K562 (cell line): ENCODE results near the gene BMAL1. TPM values are rescaled to one million over a fixed set of nuclear protein-coding genes. Genes with fewer than 3 reads are reported as not detected.

Experiments used
- ATAC-seq: fragments of 200-7000 bp; cut with Tn5 transposase; 3 replicates; pipeline ENCODE4 v1.9.1; 2020; ENCODE audit warnings: moderate library complexity
- BruUV-seq: library from RNA; stranded (reverse); fragments of 400-500 nt; replicated peaks from 2 replicates; lab custom pipeline; 2021; lab: Mats Ljungman, UMichigan
- CTCF ChIA-PET: fragments of 300-600 bp; formaldehyde crosslinking; extraction: SDS; loops from one replicate; lab custom pipeline; 2021; ENCODE audit warnings: low intra/inter-chr PET ratio; lab: Yijun Ruan, JAX
- POLR2A ChIA-PET: fragments of 300-600, 350-650 bp; sonication (Branson Sonifier 250); formaldehyde crosslinking; extraction: SDS; loops from one replicate; lab custom pipeline; 2021; ENCODE audit warnings: antibody characterized with exemption, inconsistent platforms; lab: Yijun Ruan, JAX
- DNase-seq, 4 experiments: peaks; one replicate each; pipeline versions ENCODE4 v3.0.0 to v3.0.0-alpha.2; 2011 to 2018; ENCODE audit warnings: low spot score in 3 of 4, mixed read lengths in 3 of 4; ENCODE audit errors: extremely low read depth in 1 of 4
- FAIRE-seq: peaks from 2 replicates; lab custom pipeline; 2011; peaks lifted over from hg19 to GRCh38; lab: Jason Lieb, UNC
- H2AFZ ChIP-seq: 2 replicates; pipeline ENCODE4 v1.6.0; 2011; ENCODE audit warnings: low read depth, low read length, control low read depth, inconsistent platforms
- H3K27ac ChIP-seq: fragments of 200-600 bp; 3 replicates; pipeline ENCODE4 v1.8.0; 2011; ENCODE audit warnings: low read depth, mild to moderate bottlenecking, control low read depth, inconsistent platforms, low read length, moderate library complexity, mixed read lengths; ENCODE audit errors: extremely low read depth
- H3K27me3 ChIP-seq, 2 experiments: fragments of 300-600 bp in 1 of 2; 2 replicates in 1 of 2; 3 replicates in 1 of 2; pipeline versions ENCODE4 v1.6.0 to v1.8.0; 2011; ENCODE audit warnings: inconsistent platforms in 2 of 2, low read length in 2 of 2, mild to moderate bottlenecking in 1 of 2, mixed read lengths in 1 of 2, moderate library complexity in 1 of 2; ENCODE audit not compliant: control insufficient read depth in 2 of 2, insufficient read depth in 2 of 2
- H3K36me3 ChIP-seq: fragments of 300-600 bp; 3 replicates; pipeline ENCODE4 v1.8.0; 2011; ENCODE audit warnings: mild to moderate bottlenecking, low read length, inconsistent platforms; ENCODE audit not compliant: control insufficient read depth, insufficient read depth
- H3K4me1 ChIP-seq, 2 experiments: fragments of 200-600 bp in 1 of 2; replicated peaks in 1 of 2; 2 replicates in 1 of 2; 3 replicates in 1 of 2; pipeline versions ENCODE4 v1.5.1 to v1.8.0; 2011; ENCODE audit warnings: inconsistent platforms in 2 of 2, low read length in 2 of 2, mild to moderate bottlenecking in 1 of 2, mixed read lengths in 1 of 2, moderate library complexity in 1 of 2; ENCODE audit not compliant: control insufficient read depth in 2 of 2, insufficient read depth in 2 of 2
- H3K4me2 ChIP-seq: 2 replicates; pipeline ENCODE4 v1.6.1; 2011; ENCODE audit warnings: low read length, control low read depth, inconsistent platforms, mixed read lengths; ENCODE audit not compliant: insufficient read depth
- H3K4me3 ChIP-seq: fragments of 200-600 bp; sonication (generic), shearing (Covaris generic); 2 replicates; pipeline ENCODE4 v1.5.1; 2016; ENCODE audit warnings: control low read depth, inconsistent platforms
- H3K79me2 ChIP-seq: fragments of 200-600 bp; 3 replicates; pipeline ENCODE4 v1.8.0; 2011; ENCODE audit warnings: low read length, inconsistent platforms; ENCODE audit not compliant: control insufficient read depth, insufficient read depth
- H3K9ac ChIP-seq, 2 experiments: 2 replicates each; pipeline versions ENCODE4 v1.6.0 to v1.6.1; 2011; ENCODE audit warnings: low read depth in 2 of 2, low read length in 2 of 2, control low read depth in 1 of 2, inconsistent platforms in 1 of 2, mild to moderate bottlenecking in 1 of 2, mixed read lengths in 1 of 2; ENCODE audit not compliant: insufficient read depth in 1 of 2
- H3K9me1 ChIP-seq: one replicate; pipeline ENCODE4 v1.6.0; 2011; ENCODE audit warnings: inconsistent platforms, mild to moderate bottlenecking, low read length, moderate library complexity; ENCODE audit not compliant: control insufficient read depth, insufficient read depth
- H3K9me3 ChIP-seq: replicated peaks from 2 replicates; pipeline ENCODE4 v1.5.1; 2011; ENCODE audit warnings: low read depth, low read length, inconsistent platforms; ENCODE audit not compliant: control insufficient read depth, insufficient read depth
- H4K20me1 ChIP-seq: replicated peaks from 2 replicates; pipeline ENCODE4 v1.6.1; 2011; ENCODE audit warnings: low read length, inconsistent platforms, mixed read lengths; ENCODE audit not compliant: control insufficient read depth, insufficient read depth
- ATF3 ChIP-seq, 2 experiments: fragments of 450-650 bp in 1 of 2; sonication (generic) in 1 of 2; formaldehyde crosslinking in 1 of 2; IDR thresholded peaks in 1 of 2; conservative IDR thresholded peaks in 1 of 2; 2 replicates each; pipeline versions ENCODE4 v1.6.1 to v1.8.1; 2016 to 2023; ENCODE audit warnings: mild to moderate bottlenecking in 2 of 2, moderate library complexity in 2 of 2, inconsistent platforms in 1 of 2, missing genetic modification reagents in 1 of 2
- ATF7 ChIP-seq: fragments of 450-650 bp; IDR thresholded peaks from 2 replicates; pipeline ENCODE4 v1.7.1; 2014; ENCODE audit warnings: mild to moderate bottlenecking, moderate library complexity
- BRF1 ChIP-seq: IDR thresholded peaks from 3 replicates; pipeline ENCODE4 v1.6.1; 2011; ENCODE audit warnings: borderline replicate concordance, mild to moderate bottlenecking; ENCODE audit not compliant: insufficient read length; ENCODE audit errors: extremely low read depth
- CEBPG ChIP-seq, 3 experiments: fragments of 200-800 bp in 1 of 3; sonication (Bioruptor generic) in 1 of 3; sonication (generic) in 1 of 3; formaldehyde crosslinking in 1 of 3; IDR thresholded peaks in 2 of 3; conservative IDR thresholded peaks in 1 of 3; 2 replicates each; pipeline versions ENCODE4 v1.6.1 to v1.8.0; 2016 to 2022; ENCODE audit warnings: missing compliant biosample characterization in 2 of 3, missing genetic modification characterization in 2 of 3, mild to moderate bottlenecking in 1 of 3, missing genetic modification reagents in 1 of 3
- HEY1 ChIP-seq: fragments of 250-450 bp; sonication (Bioruptor Pico); IDR thresholded peaks from 2 replicates; pipeline ENCODE4 v1.5.0; 2020; ENCODE audit warnings: mild to moderate bottlenecking, moderate library complexity, borderline replicate concordance
- PURB ChIP-seq: sonication (generic); formaldehyde crosslinking; IDR thresholded peaks from 2 replicates; pipeline ENCODE4 v1.9.0; 2021; ENCODE audit warnings: low read depth, mild to moderate bottlenecking, missing genetic modification reagents
- ZNF589 ChIP-seq: fragments of 200-800 bp; sonication (Bioruptor generic); IDR thresholded peaks from 2 replicates; pipeline ENCODE4 v1.6.1; 2016; ENCODE audit warnings: low read depth, missing genetic modification characterization, missing compliant biosample characterization
- ZSCAN32 ChIP-seq: fragments of 450-650 bp; formaldehyde crosslinking; IDR thresholded peaks from 2 replicates; pipeline ENCODE4 v1.4.0; 2020; ENCODE audit warnings: mild to moderate bottlenecking, moderate library complexity
- WGBS: fragments of 100-300 bp; shearing (Covaris generic); methylation state at CpG from one replicate; pipeline ENCODE4 v1.1.6; 2016; ENCODE audit warnings: low coverage, mixed read lengths; ENCODE audit not compliant: insufficient coverage; ENCODE audit errors: missing lambda C conversion rate; 5-methylcytosine and 5-hydroxymethylcytosine counted together
- in situ Hi-C: fragments of 300-500 bp; cut with MboI; formaldehyde crosslinking; loops from 4 replicates; pipeline ENCODE4 v1.15.0; 2018; ENCODE audit warnings: inconsistent platforms, mixed read lengths
- intact Hi-C: fragments of 100-400 bp; cut with micrococcal nuclease; formaldehyde crosslinking; loops from 2 replicates; pipeline ENCODE4 v1.14.2; 2022
- polyA plus RNA-seq, 8 experiments: library from polyadenylated mRNA; depleted of rRNA in 4 of 8; stranded (reverse) in 5 of 8; unstranded in 3 of 8; fragments of >200 nt; fragmentation: Nextera tagmentation in 2 of 8; fragmentation: Illumina TruSeq in 1 of 8; extraction: Ambion mirVana in 2 of 8; extraction: Trizol in 1 of 8; gene quantifications; 2 replicates each; pipeline versions ENCODE4 v1.2.1 to v1.2.3, GENCODE V29; 2011 to 2014; ENCODE audit warnings: inconsistent platforms in 1 of 8, missing spikeins in 1 of 8
- total RNA-seq, 7 experiments: library from RNA; depleted of rRNA in 6 of 7; stranded (reverse); fragments of >200 nt in 6 of 7; fragmentation: Illumina TruSeq in 2 of 7; extraction: Trizol in 2 of 7; gene quantifications; 2 replicates each; pipeline versions ENCODE4 v1.2.1 to v1.2.3, GENCODE V29; 2011 to 2021; ENCODE audit warnings: low replicate concordance in 1 of 7

The BMAL1 gene
- total and polyA plus RNA-seq, 9 of the 15 experiments (the other 6 are each of a cell fraction or from before 2014, with no cell fraction given): 0.14 to 2.4 (median 0.64) TPM

GRCh38 chr11:13338019-13338426 is 60.4 kb downstream of the BMAL1 start:
- peak overlapping the region; percentile 63 for H3K4me2 ChIP-seq
- H3K4me3 ChIP-seq: no peak overlapping the region
- peaks cover 3 to 22% of the 10 kb centered on the region in 2 experiments; a peak in 3 of 5 replicates for H3K27me3 ChIP-seq
- H3K9me1 ChIP-seq: no peaks in the 10 kb centered on the region
- H2AFZ ChIP-seq: peak overlapping the region; percentile 64
- H3K27ac ChIP-seq: no peak overlapping the region
- no peaks in the 10 kb centered on the region for H3K36me3 ChIP-seq
- ATAC-seq: peak; percentile 13; the same call in 2 of the 3 replicates
- TF ChIP-seq ATF7 (peak; percentile 89), PURB (CRISPR knock-in tag) (no peak), HEY1 (no peak), ZSCAN32 (0 out of 2 replicates have a peak, but pooled peaks have one; percentile 38), ATF3 (IDR thresholded peaks at IDR 0.05) (peak; percentile 85), ATF3 (CRISPR knock-in tag; conservative IDR thresholded peaks at IDR 0.05) (no peak), BRF1 (no peak), CEBPG (CRISPR knock-in tag; IDR thresholded peaks at IDR 0.05) (no peak), CEBPG (tag; conservative IDR thresholded peaks at IDR 0.05 in 1 of 2, IDR thresholded peaks at IDR 0.05 in 1 of 2) (peak; percentile 79 to 83), ZNF589 (peak; percentile 53; the same call in 1 of the 2 replicates)
- CTCF ChIA-PET: no interaction called here
- in situ Hi-C loops: loop anchor here (10.0 kb wide), 1 partner anchor 373 kb away; no protein-coding TSS in a partner anchor
- H3K9ac ChIP-seq: peak overlapping the region in 1 of 2 experiments; percentile 10; a peak in 1 of 4 replicates
- 2% methylated on average over 5 of the region's 5 CpGs for WGBS
- POLR2A ChIA-PET: interaction anchor here (0.7 kb wide), 1 partner anchor 9 kb away, joined by 3 read pairs; no protein-coding TSS in a partner anchor
- no peaks in the 10 kb centered on the region for H3K79me2 ChIP-seq
- H3K9me3 ChIP-seq: no peaks in the 10 kb centered on the region
- no peak for DNase-seq
- intact Hi-C loops: loop anchor here (10.0 kb wide), 1 partner anchor 373 kb away; no protein-coding TSS in a partner anchor
- H4K20me1 ChIP-seq: 0 out of 2 replicates have a peak, but pooled peaks cover 3% of the 10 kb centered on the region
- H3K4me1 ChIP-seq: peaks cover 0 to 7% of the 10 kb centered on the region in 2 experiments; a peak in 1 of 5 replicates
- no TSS peak for BruUV-seq
- peak; percentile 42 for FAIRE-seq
